IgD-negative memory B cell (primary cell): ENCODE data around the gene CD8B. TPM values are rescaled to one million over a fixed set of nuclear protein-coding genes. Genes with fewer than 3 reads are reported as not detected.

Experiments
- H3K27ac Mint-ChIP-seq, 3 donors: one replicate each; pipeline ENCODE4 v1.8.0; 2020 to 2022; ENCODE audit warnings: mild to moderate bottlenecking in 3 of 3, mixed read lengths in 3 of 3, moderate library complexity in 1 of 3
- H3K27me3 Mint-ChIP-seq: one replicate; pipeline ENCODE4 v1.8.0; 2021; ENCODE audit warnings: mixed read lengths
- H3K36me3 Mint-ChIP-seq: one replicate; pipeline ENCODE4 v1.8.0; 2020; ENCODE audit warnings: mild to moderate bottlenecking, mixed read lengths
- H3K4me1 Mint-ChIP-seq, 3 donors: one replicate each; pipeline ENCODE4 v1.8.0; 2020 to 2022; ENCODE audit warnings: mixed read lengths in 3 of 3, mild to moderate bottlenecking in 1 of 3
- H3K4me3 Mint-ChIP-seq, 4 donors: one replicate each; pipeline ENCODE4 v1.8.0; 2020 to 2022; ENCODE audit warnings: mild to moderate bottlenecking in 4 of 4, mixed read lengths in 4 of 4, moderate library complexity in 3 of 4
- H3K9me3 Mint-ChIP-seq, 3 donors: one replicate each; pipeline ENCODE4 v1.8.0; 2020 to 2021; ENCODE audit warnings: mixed read lengths in 3 of 3, mild to moderate bottlenecking in 1 of 3
- polyA plus RNA-seq: library from polyadenylated mRNA; unstranded; fragments of 300-500 nt; fragmentation: Illumina TruSeq; gene quantifications from one replicate; pipeline ENCODE4 v1.2.3, GENCODE V29; 2021

CD8B gene
- polyA plus RNA-seq, 1 donor from 2014 or later = 1.1 TPM

- H3K27me3 Mint-ChIP-seq = no peaks in the 10 kb centered on the region
Observed at GRCh38 chr2:86778957-86779356, 82.7 kb downstream of the CD8B start.

GRCh38 chr2:86776532-86776931 lies 85.2 kb downstream of the CD8B start:
- no peak overlapping the region for H3K4me3 Mint-ChIP-seq
- H3K36me3 Mint-ChIP-seq = peaks cover 6% of the 10 kb centered on the region
- no peaks in the 10 kb centered on the region for H3K9me3 Mint-ChIP-seq
- no peak overlapping the region for H3K27ac Mint-ChIP-seq
- no peaks in the 10 kb centered on the region for H3K27me3 Mint-ChIP-seq
- H3K4me1 Mint-ChIP-seq = peaks cover 0 to 4% (median 1%) of the 10 kb centered on the region in 3 donors

More at GRCh38 chr2:86778957-86779356, 82.7 kb downstream of the CD8B start:
- Mint-ChIP-seq H3K4me3 (no peak overlapping the region), H3K9me3 (no peaks in the 10 kb centered on the region), H3K27ac (no peak overlapping the region), H3K4me1 (peaks cover 7 to 10% (median 7%) of the 10 kb centered on the region in 3 donors), H3K36me3 (peaks cover 6% of the 10 kb centered on the region)

- H3K27ac Mint-ChIP-seq = no peak overlapping the region
Observed at GRCh38 chr2:86775338-86775737, 86.3 kb downstream of the CD8B start.

GRCh38 chr2:86774862-86775261 lies 86.8 kb downstream of the CD8B start:
- Mint-ChIP-seq H3K27me3 (no peaks in the 10 kb centered on the region), H3K9me3 (no peaks in the 10 kb centered on the region), H3K4me3 (no peak overlapping the region), H3K4me1 (no peaks in the 10 kb centered on the region), H3K36me3 (peaks cover 6% of the 10 kb centered on the region), H3K27ac (peak overlapping the region in 1 of 3 donors; percentile 41)

More at GRCh38 chr2:86775338-86775737, 86.3 kb downstream of the CD8B start:
- peaks cover 6% of the 10 kb centered on the region for H3K36me3 Mint-ChIP-seq
- H3K27me3 Mint-ChIP-seq = no peaks in the 10 kb centered on the region
- H3K4me3 Mint-ChIP-seq = no peak overlapping the region
- no peaks in the 10 kb centered on the region for H3K9me3 Mint-ChIP-seq
- H3K4me1 Mint-ChIP-seq = no peaks in the 10 kb centered on the region

- Mint-ChIP-seq H3K27me3 (no peaks in the 10 kb centered on the region), H3K36me3 (peaks cover 10% of the 10 kb centered on the region), H3K4me3 (no peak overlapping the region), H3K27ac (no peak overlapping the region), H3K9me3 (no peaks in the 10 kb centered on the region), H3K4me1 (no peaks in the 10 kb centered on the region)
Observed at GRCh38 chr2:86772611-86773010, 89.1 kb downstream of the CD8B start.

GRCh38 chr2:86770816-86771301 lies 90.8 kb downstream of the CD8B start:
- H3K4me3 Mint-ChIP-seq = no peak overlapping the region
- no peaks in the 10 kb centered on the region for H3K27me3 Mint-ChIP-seq
- peaks cover 10% of the 10 kb centered on the region for H3K36me3 Mint-ChIP-seq
- no peaks in the 10 kb centered on the region for H3K9me3 Mint-ChIP-seq
- no peak overlapping the region for H3K27ac Mint-ChIP-seq
- H3K4me1 Mint-ChIP-seq = no peaks in the 10 kb centered on the region

GRCh38 chr2:86769838-86770237 lies 91.8 kb downstream of the CD8B start:
- Mint-ChIP-seq H3K4me1 (peaks cover under 1 to 2% (median under 1%) of the 10 kb centered on the region in 3 donors), H3K27ac (no peak overlapping the region), H3K9me3 (no peaks in the 10 kb centered on the region), H3K4me3 (no peak overlapping the region), H3K36me3 (peaks cover 10% of the 10 kb centered on the region), H3K27me3 (no peaks in the 10 kb centered on the region)

GRCh38 chr2:86768189-86768949 lies 93.3 kb downstream of the CD8B start:
- H3K4me3 Mint-ChIP-seq = no peak overlapping the region
- H3K27me3 Mint-ChIP-seq = no peaks in the 10 kb centered on the region
- H3K4me1 Mint-ChIP-seq = peaks cover 2 to 7% (median 6%) of the 10 kb centered on the region in 3 donors
- peak overlapping the region in 1 of 3 donors; percentile 31 for H3K27ac Mint-ChIP-seq
- H3K36me3 Mint-ChIP-seq = peaks cover 3% of the 10 kb centered on the region
- no peaks in the 10 kb centered on the region for H3K9me3 Mint-ChIP-seq

Other genes with a start within 250 kb of the CD8B start
- gene RNF103, start 238.0 kb downstream of the CD8B start, polyA plus RNA-seq = 2.4 TPM
- 8.2 TPM for gene RMND5A, start 141.6 kb downstream of the CD8B start, polyA plus RNA-seq
- gene CD8A, start 71.0 kb downstream of the CD8B start, polyA plus RNA-seq = 1.4 TPM
- gene RGPD1, start 80.2 kb upstream of the CD8B start, polyA plus RNA-seq = 1.1 TPM
- gene PLGLB1, start 160.0 kb upstream of the CD8B start, polyA plus RNA-seq = 1.5 TPM